CD14-positive monocyte (primary cell): ENCODE results near the gene SDC4. TPM values are rescaled to one million over a fixed set of nuclear protein-coding genes. Genes with fewer than 3 reads are reported as not detected.

Experiments used
- DNase-seq, 3 donors: peaks; one replicate each; pipeline ENCODE4 v3.0.0-alpha.2; 2011 to 2022
- H2AFZ ChIP-seq: 2 replicates; pipeline ENCODE4 v1.6.0; 2012; ENCODE audit warnings: mild to moderate bottlenecking, low read depth, low read length, inconsistent platforms; ENCODE audit not compliant: insufficient read depth, poor library complexity, severe bottlenecking
- H3K27ac ChIP-seq, 2 donors: 1 replicate in 1 of 2; 2 replicates in 1 of 2; pipeline ENCODE4 v1.5.1; 2012 to 2013; ENCODE audit warnings: low read length in 2 of 2, control low read depth in 1 of 2, inconsistent platforms in 1 of 2, low read depth in 1 of 2, mild to moderate bottlenecking in 1 of 2
- H3K27me3 ChIP-seq, 2 donors: one replicate each; pipeline versions ENCODE4 v1.6.0 to v1.6.1; 2011 to 2013; ENCODE audit warnings: low read length in 2 of 2; ENCODE audit not compliant: control insufficient read depth in 2 of 2, insufficient read depth in 2 of 2
- H3K36me3 ChIP-seq, 2 donors: replicated peaks in 1 of 2; 1 replicate in 1 of 2; 2 replicates in 1 of 2; pipeline versions ENCODE4 v1.5.1 to v1.6.1; 2012 to 2013; ENCODE audit warnings: low read length in 2 of 2, control low read depth in 1 of 2, inconsistent platforms in 1 of 2, mild to moderate bottlenecking in 1 of 2; ENCODE audit not compliant: insufficient read depth in 2 of 2, control insufficient read depth in 1 of 2
- H3K4me1 ChIP-seq, 2 donors: 1 replicate in 1 of 2; 2 replicates in 1 of 2; pipeline versions ENCODE4 v1.5.1 to v1.6.1; 2012 to 2013; ENCODE audit warnings: low read length in 2 of 2, control low read depth in 1 of 2, inconsistent platforms in 1 of 2, mild to moderate bottlenecking in 1 of 2, moderate library complexity in 1 of 2; ENCODE audit not compliant: insufficient read depth in 2 of 2, control insufficient read depth in 1 of 2
- H3K4me2 ChIP-seq: replicated peaks from 2 replicates; pipeline ENCODE3; 2012; ENCODE audit warnings: low read length, moderate library complexity, mild to moderate bottlenecking; ENCODE audit not compliant: poor library complexity, severe bottlenecking; ENCODE audit errors: extremely low read depth
- H3K4me3 ChIP-seq, 3 experiments: fragments of 200-600 bp in 1 of 3; sonication (generic) in 1 of 3; replicated peaks in 1 of 3; 1 replicate in 2 of 3; 2 replicates in 1 of 3; pipeline ENCODE4 v1.5.1; 2011 to 2013; ENCODE audit warnings: low read length in 3 of 3, mild to moderate bottlenecking in 3 of 3, control low read depth in 2 of 3, low read depth in 2 of 3, inconsistent platforms in 1 of 3, moderate library complexity in 1 of 3
- H3K79me2 ChIP-seq: 2 replicates; pipeline ENCODE4 v1.6.0; 2012; ENCODE audit warnings: mild to moderate bottlenecking, control low read depth, inconsistent platforms, low read length, moderate library complexity; ENCODE audit not compliant: insufficient read depth
- H3K9ac ChIP-seq: 2 replicates; pipeline ENCODE4 v1.6.0; 2017; ENCODE audit warnings: low read length, mild to moderate bottlenecking; ENCODE audit not compliant: insufficient read depth, poor library complexity, severe bottlenecking
- H3K9me3 ChIP-seq, 2 donors: replicated peaks in 1 of 2; 1 replicate in 1 of 2; 2 replicates in 1 of 2; pipeline versions ENCODE4 v1.5.1 to v1.6.1; 2012 to 2013; ENCODE audit warnings: low read length in 2 of 2, control low read depth in 1 of 2; ENCODE audit not compliant: control insufficient read depth in 1 of 2, insufficient read depth in 1 of 2
- H4K20me1 ChIP-seq: 2 replicates; pipeline ENCODE4 v1.6.0; 2012; ENCODE audit warnings: mild to moderate bottlenecking, low read length, control low read depth, moderate library complexity; ENCODE audit not compliant: insufficient read depth
- H3K27ac Mint-ChIP-seq, 7 donors: one replicate each; pipeline ENCODE4 v1.8.0; 2020; ENCODE audit warnings: mild to moderate bottlenecking in 7 of 7, mixed read lengths in 7 of 7, moderate library complexity in 6 of 7, inconsistent platforms in 2 of 7
- H3K27me3 Mint-ChIP-seq, 3 donors: one replicate each; pipeline ENCODE4 v1.8.0; 2021 to 2022; ENCODE audit warnings: low read depth in 3 of 3, mild to moderate bottlenecking in 3 of 3, mixed read lengths in 3 of 3, moderate library complexity in 3 of 3, inconsistent platforms in 1 of 3
- H3K36me3 Mint-ChIP-seq, 2 donors: one replicate each; pipeline ENCODE4 v1.8.0; 2020; ENCODE audit warnings: mixed read lengths in 2 of 2, inconsistent platforms in 1 of 2, mild to moderate bottlenecking in 1 of 2
- H3K4me1 Mint-ChIP-seq: one replicate; pipeline ENCODE4 v1.8.0; 2020; ENCODE audit warnings: mild to moderate bottlenecking, mixed read lengths
- H3K4me3 Mint-ChIP-seq, 2 donors: one replicate each; pipeline ENCODE4 v1.8.0; 2020; ENCODE audit warnings: mild to moderate bottlenecking in 2 of 2, mixed read lengths in 2 of 2, moderate library complexity in 1 of 2
- H3K9me3 Mint-ChIP-seq, 7 donors: one replicate each; pipeline ENCODE4 v1.8.0; 2020 to 2022; ENCODE audit warnings: mixed read lengths in 7 of 7, mild to moderate bottlenecking in 6 of 7, moderate library complexity in 6 of 7, inconsistent platforms in 2 of 7
- WGBS: methylation state at CpG from one replicate; pipeline ENCODE4 v1.1.5; 2013; ENCODE audit warnings: missing lambda C conversion rate; ENCODE audit not compliant: insufficient coverage; 5-methylcytosine and 5-hydroxymethylcytosine counted together
- intact Hi-C, 2 donors: fragments of 100-400 bp; cut with micrococcal nuclease; formaldehyde crosslinking; loops; one replicate each; pipeline versions ENCODE4 v1.15.0 to v1.15.1; 2023
- polyA plus RNA-seq, 3 donors: library from polyadenylated mRNA; depleted of rRNA in 1 of 3; unstranded in 2 of 3; stranded (reverse) in 1 of 3; fragments of 300-500 nt in 2 of 3; fragments of >200 nt in 1 of 3; fragmentation: Illumina TruSeq in 2 of 3; gene quantifications; 1 replicate in 2 of 3; 2 replicates in 1 of 3; pipeline ENCODE4 v1.2.3, GENCODE V29; 2012 to 2021
- TF ChIP-seq, protein P1 (sequence below): fragments of 200-600 bp; IDR thresholded peaks from one replicate; pipeline ENCODE4 v1.8.0; 2022; ENCODE audit warnings: antibody characterized with exemption, mild to moderate bottlenecking

The SDC4 gene
- polyA plus RNA-seq, 3 donors, result 1.6 to 5.1 (median 1.9) TPM

DNA sequence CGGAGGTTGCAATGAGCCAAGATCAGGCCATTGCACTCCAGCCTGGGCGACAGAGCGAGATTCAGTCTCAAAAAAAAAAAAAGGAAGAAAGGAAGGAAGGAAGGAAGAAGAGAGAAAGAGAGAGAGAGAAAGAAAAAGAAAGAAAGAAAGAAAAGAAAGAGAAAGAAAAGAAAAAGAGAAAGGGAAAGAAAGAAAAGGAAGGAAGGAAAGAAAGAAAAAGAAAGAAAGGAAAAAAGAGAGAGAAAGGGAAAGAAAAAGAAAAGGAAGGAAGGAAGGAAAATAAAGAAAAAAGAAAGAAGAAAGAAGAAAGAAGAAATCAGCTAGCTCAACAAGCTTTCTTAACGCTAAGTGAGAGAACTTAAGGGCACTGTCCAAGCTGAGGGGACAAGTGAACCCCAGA is 32.6 kb downstream of the SDC4 start:
- DNase-seq, result no peak
- Mint-ChIP-seq H3K27ac (no peak overlapping the region), H3K4me1 (peaks cover 26% of the 10 kb centered on the region), H3K4me3 (peak overlapping the region in 1 of 2 donors; percentile 58), H3K36me3 (no peaks in the 10 kb centered on the region), H3K27me3 (peaks cover 42 to 61% (median 58%) of the 10 kb centered on the region in 3 donors), H3K9me3 (peaks cover 0 to 9% (median 0%) of the 10 kb centered on the region in 7 donors)
- H3K4me1 ChIP-seq, result peaks cover 16 to 24% of the 10 kb centered on the region in 2 donors
- H3K27ac ChIP-seq, result no peak overlapping the region
- no peak overlapping the region for H3K4me2 ChIP-seq
- no peak overlapping the region for H3K4me3 ChIP-seq
- no peaks in the 10 kb centered on the region for H3K9me3 ChIP-seq
- no peaks in the 10 kb centered on the region for H4K20me1 ChIP-seq
- 98% methylated on average over 4 of the region's 4 CpGs for WGBS
- intact Hi-C loops, result loop anchor here in 1 of 2 donors (5.0 kb wide), 1 partner anchor 137 kb away; no protein-coding TSS in a partner anchor
- no peak overlapping the region for H3K9ac ChIP-seq
- no peaks in the 10 kb centered on the region for H3K79me2 ChIP-seq
- no peak overlapping the region for H2AFZ ChIP-seq
- peaks cover 2 to 32% of the 10 kb centered on the region in 2 donors for H3K27me3 ChIP-seq
- TF ChIP-seq, protein P1, sequence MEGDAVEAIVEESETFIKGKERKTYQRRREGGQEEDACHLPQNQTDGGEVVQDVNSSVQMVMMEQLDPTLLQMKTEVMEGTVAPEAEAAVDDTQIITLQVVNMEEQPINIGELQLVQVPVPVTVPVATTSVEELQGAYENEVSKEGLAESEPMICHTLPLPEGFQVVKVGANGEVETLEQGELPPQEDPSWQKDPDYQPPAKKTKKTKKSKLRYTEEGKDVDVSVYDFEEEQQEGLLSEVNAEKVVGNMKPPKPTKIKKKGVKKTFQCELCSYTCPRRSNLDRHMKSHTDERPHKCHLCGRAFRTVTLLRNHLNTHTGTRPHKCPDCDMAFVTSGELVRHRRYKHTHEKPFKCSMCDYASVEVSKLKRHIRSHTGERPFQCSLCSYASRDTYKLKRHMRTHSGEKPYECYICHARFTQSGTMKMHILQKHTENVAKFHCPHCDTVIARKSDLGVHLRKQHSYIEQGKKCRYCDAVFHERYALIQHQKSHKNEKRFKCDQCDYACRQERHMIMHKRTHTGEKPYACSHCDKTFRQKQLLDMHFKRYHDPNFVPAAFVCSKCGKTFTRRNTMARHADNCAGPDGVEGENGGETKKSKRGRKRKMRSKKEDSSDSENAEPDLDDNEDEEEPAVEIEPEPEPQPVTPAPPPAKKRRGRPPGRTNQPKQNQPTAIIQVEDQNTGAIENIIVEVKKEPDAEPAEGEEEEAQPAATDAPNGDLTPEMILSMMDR, result no peak
- no peaks in the 10 kb centered on the region for H3K36me3 ChIP-seq

GRCh38 chr20:45313943-45314342 is 34.3 kb downstream of the SDC4 start:
- Histone ChIP-seq H2AFZ (no peak overlapping the region), H3K9me3 (no peaks in the 10 kb centered on the region), H3K9ac (no peak overlapping the region), H3K4me1 (peaks cover 6 to 11% of the 10 kb centered on the region in 2 donors), H3K4me2 (no peak overlapping the region), H4K20me1 (no peaks in the 10 kb centered on the region), H3K27me3 (peaks cover 2 to 32% of the 10 kb centered on the region in 2 donors), H3K36me3 (no peaks in the 10 kb centered on the region), H3K79me2 (no peaks in the 10 kb centered on the region), H3K4me3 (no peak overlapping the region), H3K27ac (no peak overlapping the region)
- H3K4me1 Mint-ChIP-seq, result peaks cover 20% of the 10 kb centered on the region
- no peak overlapping the region for H3K4me3 Mint-ChIP-seq
- H3K27ac Mint-ChIP-seq, result no peak overlapping the region
- H3K9me3 Mint-ChIP-seq, result peaks cover 0 to 9% (median 0%) of the 10 kb centered on the region in 7 donors
- intact Hi-C loops, result no loop called here
- WGBS, result 90% methylated on average over 9 of the region's 11 CpGs
- peaks cover 42 to 64% (median 58%) of the 10 kb centered on the region in 3 donors for H3K27me3 Mint-ChIP-seq
- H3K36me3 Mint-ChIP-seq, result no peaks in the 10 kb centered on the region
- TF ChIP-seq, protein P1, result no peak
- DNase-seq, result no peak
